RWPE2 (cell line): ENCODE measurements around the gene SLC22A1.

Experiments used
- ATAC-seq: fragments of 200-7000 bp; cut with Tn5 transposase; 3 replicates; pipeline ENCODE4 v1.9.1; 2021; ENCODE audit warnings: low read depth
- DNase-seq: peaks from one replicate; pipeline ENCODE4 v3.0.0-alpha.2; 2020; ENCODE audit warnings: low spot score
- H3K27ac ChIP-seq: fragments of 450-650 bp; 2 replicates; pipeline ENCODE4 v1.5.1; 2017; ENCODE audit warnings: mild to moderate bottlenecking; ENCODE audit not compliant: poor library complexity, severe bottlenecking
- H3K27me3 ChIP-seq: fragments of 250-450 bp; sonication (Bioruptor Pico); 2 replicates; pipeline ENCODE4 v1.5.1; 2021; ENCODE audit warnings: mild to moderate bottlenecking, moderate library complexity; ENCODE audit not compliant: insufficient read depth, poor library complexity, severe bottlenecking
- H3K36me3 ChIP-seq: fragments of 250-450 bp; sonication (Bioruptor Pico); 2 replicates; pipeline ENCODE4 v1.5.1; 2020; ENCODE audit warnings: low read depth, mild to moderate bottlenecking, moderate library complexity
- H3K4me1 ChIP-seq: fragments of 250-450 bp; sonication (Bioruptor Pico); 2 replicates; pipeline ENCODE4 v1.5.1; 2021; ENCODE audit warnings: mild to moderate bottlenecking, moderate library complexity; ENCODE audit not compliant: insufficient read depth, poor library complexity, severe bottlenecking
- H3K4me3 ChIP-seq: fragments of 250-450 bp; sonication (Bioruptor Pico); 2 replicates; pipeline ENCODE4 v1.5.1; 2021; ENCODE audit warnings: mild to moderate bottlenecking, moderate library complexity; ENCODE audit not compliant: severe bottlenecking
- H3K9me3 ChIP-seq: fragments of 250-450 bp; sonication (Bioruptor Pico); 2 replicates; pipeline ENCODE4 v1.5.1; 2021; ENCODE audit warnings: mild to moderate bottlenecking, moderate library complexity; ENCODE audit not compliant: severe bottlenecking
- TF ChIP-seq, protein P1 (sequence below): fragments of 450-650 bp; IDR thresholded peaks from one replicate; pipeline ENCODE4 v1.5.1; 2017; ENCODE audit warnings: mild to moderate bottlenecking, moderate library complexity; ENCODE audit not compliant: poor library complexity, severe bottlenecking

Gene SLC22A1

DNA sequence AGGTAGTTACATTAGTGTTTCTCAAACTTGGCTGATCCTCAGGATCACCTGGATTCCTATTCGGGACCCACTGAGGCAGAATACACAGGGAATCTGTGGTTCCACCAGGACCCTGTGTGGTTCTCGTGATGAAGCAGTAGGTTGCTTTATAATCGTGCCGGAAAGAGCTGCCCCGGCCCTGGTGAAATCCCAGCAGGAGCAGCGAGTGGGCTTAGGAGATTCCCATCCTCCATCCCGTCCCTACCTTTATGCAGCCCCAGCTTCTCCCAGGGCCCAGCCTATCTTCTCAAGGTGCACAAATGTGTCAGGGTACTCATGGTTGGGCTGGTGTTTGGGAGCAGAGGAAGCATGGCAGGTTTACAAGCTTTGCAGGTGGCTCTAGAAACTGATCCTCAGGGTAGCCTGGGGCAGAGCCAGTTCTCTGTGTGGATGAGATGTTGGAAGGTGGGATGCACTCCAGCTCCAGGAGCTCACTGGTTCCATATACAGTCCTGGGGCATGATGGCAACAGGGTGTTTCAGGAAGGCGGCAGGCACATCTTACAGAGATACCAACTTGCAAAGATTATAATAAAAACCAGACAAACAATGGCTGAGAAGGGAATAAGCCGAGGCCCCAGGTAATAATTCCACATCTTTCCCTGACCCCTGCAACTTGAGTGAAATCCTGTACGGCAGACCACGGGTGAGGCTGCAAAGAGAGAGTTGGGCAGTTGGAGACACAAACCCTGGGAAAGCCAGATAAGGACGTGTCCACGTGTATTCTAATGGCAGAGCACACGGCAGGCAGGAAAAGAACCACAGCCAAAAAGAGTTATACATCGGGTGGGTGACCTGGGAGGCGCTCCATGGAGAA, 5.9 kb downstream of the SLC22A1 start:
- Histone ChIP-seq H3K27ac (no peak overlapping the region), H3K9me3 (no peaks in the 10 kb centered on the region), H3K36me3 (no peaks in the 10 kb centered on the region), H3K27me3 (no peaks in the 10 kb centered on the region), H3K4me1 (no peaks in the 10 kb centered on the region), H3K4me3 (no peak overlapping the region)
- TF ChIP-seq, protein P1, sequence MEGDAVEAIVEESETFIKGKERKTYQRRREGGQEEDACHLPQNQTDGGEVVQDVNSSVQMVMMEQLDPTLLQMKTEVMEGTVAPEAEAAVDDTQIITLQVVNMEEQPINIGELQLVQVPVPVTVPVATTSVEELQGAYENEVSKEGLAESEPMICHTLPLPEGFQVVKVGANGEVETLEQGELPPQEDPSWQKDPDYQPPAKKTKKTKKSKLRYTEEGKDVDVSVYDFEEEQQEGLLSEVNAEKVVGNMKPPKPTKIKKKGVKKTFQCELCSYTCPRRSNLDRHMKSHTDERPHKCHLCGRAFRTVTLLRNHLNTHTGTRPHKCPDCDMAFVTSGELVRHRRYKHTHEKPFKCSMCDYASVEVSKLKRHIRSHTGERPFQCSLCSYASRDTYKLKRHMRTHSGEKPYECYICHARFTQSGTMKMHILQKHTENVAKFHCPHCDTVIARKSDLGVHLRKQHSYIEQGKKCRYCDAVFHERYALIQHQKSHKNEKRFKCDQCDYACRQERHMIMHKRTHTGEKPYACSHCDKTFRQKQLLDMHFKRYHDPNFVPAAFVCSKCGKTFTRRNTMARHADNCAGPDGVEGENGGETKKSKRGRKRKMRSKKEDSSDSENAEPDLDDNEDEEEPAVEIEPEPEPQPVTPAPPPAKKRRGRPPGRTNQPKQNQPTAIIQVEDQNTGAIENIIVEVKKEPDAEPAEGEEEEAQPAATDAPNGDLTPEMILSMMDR: no peak
- ATAC-seq (no peak), DNase-seq (no peak)

DNA sequence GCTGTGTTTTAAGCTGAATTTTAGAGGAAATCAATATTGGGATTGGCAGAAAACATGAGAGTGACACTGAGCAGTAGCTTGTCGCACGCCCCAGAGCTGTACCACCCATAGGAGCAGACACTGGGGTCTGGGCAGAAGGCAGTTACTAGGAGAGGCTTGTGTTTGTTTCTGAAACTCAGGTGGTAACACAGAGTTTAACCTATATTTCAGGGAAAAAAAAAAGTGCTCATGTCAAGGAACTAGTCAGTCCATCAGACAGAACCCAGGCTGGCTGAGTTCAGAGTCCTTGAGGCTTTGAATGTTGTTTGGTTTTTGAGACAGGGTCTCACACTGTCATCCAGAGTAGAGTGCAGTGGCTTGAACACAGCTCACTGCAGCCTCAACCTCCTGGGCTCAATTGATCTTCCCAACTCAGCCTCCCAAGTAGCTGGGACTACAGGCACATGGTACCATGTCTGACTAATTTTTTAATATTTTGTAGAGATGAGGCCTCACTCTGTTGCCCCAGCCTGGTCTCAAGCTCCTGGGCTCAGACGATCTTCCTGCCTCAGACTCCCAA, 6.6 kb downstream of the SLC22A1 start:
- Histone ChIP-seq H3K4me3 (no peak overlapping the region), H3K27ac (no peak overlapping the region), H3K27me3 (no peaks in the 10 kb centered on the region), H3K36me3 (no peaks in the 10 kb centered on the region), H3K9me3 (no peaks in the 10 kb centered on the region), H3K4me1 (no peaks in the 10 kb centered on the region)
- no peak for ATAC-seq
- TF ChIP-seq, protein P1: no peak
- DNase-seq: no peak

DNA sequence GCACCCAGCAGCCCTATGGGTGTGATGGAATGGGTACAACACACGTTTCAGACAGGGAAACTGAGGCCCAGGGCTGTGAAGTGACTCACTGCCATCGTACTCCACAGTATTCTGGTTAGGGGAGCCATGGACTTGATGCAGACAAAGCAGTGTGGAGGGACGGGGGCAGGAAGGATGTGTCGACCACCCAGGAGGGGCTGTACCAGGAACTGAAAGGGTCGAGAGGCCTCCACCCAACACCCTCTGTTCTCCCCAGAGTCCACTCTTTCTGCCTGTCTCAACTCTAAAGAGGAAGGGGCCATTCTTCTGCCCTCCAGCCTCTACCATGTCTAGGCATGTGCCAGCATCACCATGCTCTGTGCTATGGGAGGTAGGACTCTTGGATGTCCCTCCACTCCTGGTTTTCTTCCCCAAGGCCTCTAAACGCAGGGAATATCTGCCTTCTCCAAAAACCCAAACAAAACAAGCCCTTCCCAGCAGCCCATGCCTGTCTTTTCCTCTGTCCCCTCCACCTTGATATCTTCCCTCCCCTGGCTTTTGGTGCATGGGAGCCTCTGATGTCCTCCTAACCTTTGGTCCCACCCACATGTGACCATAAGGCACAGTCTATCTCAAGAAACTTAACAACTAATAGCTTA, 7.4 kb downstream of the SLC22A1 start:
- Histone ChIP-seq H3K27me3 (no peaks in the 10 kb centered on the region), H3K9me3 (no peaks in the 10 kb centered on the region), H3K36me3 (no peaks in the 10 kb centered on the region), H3K27ac (no peak overlapping the region), H3K4me3 (no peak overlapping the region), H3K4me1 (no peaks in the 10 kb centered on the region)
- no peak for ATAC-seq
- TF ChIP-seq, protein P1: no peak
- no peak for DNase-seq

DNA sequence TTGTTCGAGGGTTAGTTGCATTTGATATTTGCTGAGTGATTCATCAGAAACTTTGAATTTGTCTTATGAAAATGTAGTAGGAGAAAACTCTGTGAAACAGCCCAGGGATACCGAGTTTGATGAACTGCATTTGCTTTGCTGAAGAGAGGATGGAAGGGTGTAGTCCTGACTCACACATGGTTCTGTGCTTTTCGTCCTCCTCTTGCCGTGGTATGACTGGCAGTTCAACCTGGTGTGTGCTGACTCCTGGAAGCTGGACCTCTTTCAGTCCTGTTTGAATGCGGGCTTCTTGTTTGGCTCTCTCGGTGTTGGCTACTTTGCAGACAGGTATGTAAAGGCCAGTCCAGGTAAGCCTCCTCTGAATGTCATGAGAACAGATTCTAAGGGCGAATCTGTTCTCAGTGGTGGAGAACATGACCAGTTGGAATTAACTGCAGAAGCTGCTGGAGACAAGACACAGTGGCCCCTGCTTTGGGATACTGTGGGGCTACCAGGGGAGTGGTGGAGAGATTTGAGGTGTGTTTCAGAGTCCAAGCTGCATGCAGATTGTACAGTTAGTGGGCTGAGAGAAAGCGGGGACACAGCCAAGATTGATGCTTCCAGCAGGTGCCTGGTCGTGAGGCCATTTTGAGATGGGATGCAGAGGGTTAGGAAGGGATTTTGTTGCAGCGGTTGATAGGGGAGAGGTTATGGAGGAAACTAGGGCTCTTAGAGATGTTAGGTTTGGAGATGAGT, 8.4 kb downstream of the SLC22A1 start:
- DNase-seq: no peak
- Histone ChIP-seq H3K9me3 (no peaks in the 10 kb centered on the region), H3K36me3 (no peaks in the 10 kb centered on the region), H3K4me1 (no peaks in the 10 kb centered on the region), H3K27ac (no peak overlapping the region), H3K27me3 (no peaks in the 10 kb centered on the region), H3K4me3 (no peak overlapping the region)
- TF ChIP-seq, protein P1: no peak
- ATAC-seq: no peak
